SK-N-MC (cell line): ENCODE measurements around the gene EFR3B.

Experiments used
- EZH2 ChIP-seq: fragments of 200-600 bp; sonication (generic); IDR thresholded peaks from one replicate; pipeline ENCODE4 v1.6.1; 2017; ENCODE audit warnings: antibody characterized with exemption
- FOXP2 ChIP-seq: optimal IDR thresholded peaks from 2 replicates; pipeline ENCODE3; 2011; ENCODE audit warnings: mild to moderate bottlenecking, moderate library complexity; ENCODE audit not compliant: insufficient read depth; ENCODE audit errors: extremely low read length, control extremely low read depth
- POLR2AphosphoS5 ChIP-seq: IDR thresholded peaks from 2 replicates; pipeline ENCODE4 v1.6.1; 2012; ENCODE audit warnings: mild to moderate bottlenecking, low read depth, low read length, borderline replicate concordance

- TF ChIP-seq EZH2: no peak
- no peak for TF ChIP-seq POLR2AphosphoS5
- no peak for TF ChIP-seq FOXP2
Observed at GRCh38 chr2:25146896-25147295, 105.0 kb downstream of the EFR3B start.
